WTC11 (cell line): ENCODE measurements around the gene PPP1CB.

Experiments used
- ATF1 ChIP-seq: sonication (generic); formaldehyde crosslinking; IDR thresholded peaks from 2 replicates; pipeline ENCODE4 v1.8.1; 2023; ENCODE audit warnings: mild to moderate bottlenecking, moderate library complexity, missing genetic modification reagents
- CTCF ChIP-seq: fragments of 200-600 bp; IDR thresholded peaks from 2 replicates; pipeline ENCODE4 v1.8.0; 2022; ENCODE audit warnings: antibody characterized with exemption
- ETV6 ChIP-seq: sonication (generic); formaldehyde crosslinking; IDR thresholded peaks from 2 replicates; pipeline ENCODE4 v1.8.1; 2022; ENCODE audit warnings: mild to moderate bottlenecking, missing genetic modification reagents
- KAT7 ChIP-seq: sonication (generic); formaldehyde crosslinking; IDR thresholded peaks from 2 replicates; pipeline ENCODE4 v1.8.1; 2023; ENCODE audit warnings: missing genetic modification reagents, mild to moderate bottlenecking, borderline replicate concordance
- MAX ChIP-seq: sonication (generic); formaldehyde crosslinking; IDR thresholded peaks from 2 replicates; pipeline ENCODE4 v1.8.0; 2022; ENCODE audit warnings: mild to moderate bottlenecking, missing genetic modification reagents
- NFYB ChIP-seq: sonication (generic); formaldehyde crosslinking; conservative IDR thresholded peaks from 2 replicates; pipeline ENCODE4 v1.8.0; 2022; ENCODE audit warnings: low read depth, missing genetic modification reagents
- NR1H2 ChIP-seq: sonication (generic); formaldehyde crosslinking; IDR thresholded peaks from 2 replicates; pipeline ENCODE4 v1.9.0; 2021; ENCODE audit warnings: mild to moderate bottlenecking, moderate library complexity, missing genetic modification reagents
- NR3C1 ChIP-seq: sonication (generic); formaldehyde crosslinking; conservative IDR thresholded peaks from 2 replicates; pipeline ENCODE4 v1.8.1; 2023; ENCODE audit warnings: low read depth, mild to moderate bottlenecking, missing genetic modification reagents
- SMAD4 ChIP-seq: sonication (generic); formaldehyde crosslinking; IDR thresholded peaks from 2 replicates; pipeline ENCODE4 v1.8.0; 2022; ENCODE audit warnings: mild to moderate bottlenecking, missing genetic modification reagents
- USF1 ChIP-seq: sonication (generic); formaldehyde crosslinking; IDR thresholded peaks from 2 replicates; pipeline ENCODE4 v1.8.0; 2022; ENCODE audit warnings: mild to moderate bottlenecking, missing genetic modification reagents
- ZBTB43 ChIP-seq: sonication (generic); formaldehyde crosslinking; IDR thresholded peaks from 2 replicates; pipeline ENCODE4 v1.8.1; 2023; ENCODE audit warnings: mild to moderate bottlenecking, missing genetic modification reagents
- ZNF121 ChIP-seq: sonication (generic); formaldehyde crosslinking; IDR thresholded peaks from 2 replicates; pipeline ENCODE4 v1.8.0; 2023; ENCODE audit warnings: missing genetic modification reagents
- ZNF532 ChIP-seq: fragments of 250-450 bp; sonication (Bioruptor Pico); IDR thresholded peaks from 2 replicates; pipeline ENCODE4 v1.9.0; 2021; ENCODE audit warnings: mild to moderate bottlenecking, borderline replicate concordance
- TF ChIP-seq, protein P1 (sequence below): fragments of 250-450 bp; sonication (Bioruptor Pico); conservative IDR thresholded peaks from 2 replicates; pipeline ENCODE4 v1.9.0; 2021; ENCODE audit warnings: mild to moderate bottlenecking

- TF ChIP-seq NFYB (CRISPR knock-in tag) (no peak), MAX (no peak), NR1H2 (CRISPR knock-in tag) (no peak), CTCF (peak; percentile 62), NR3C1 (CRISPR knock-in tag) (no peak), ZNF121 (CRISPR knock-in tag) (no peak), SMAD4 (CRISPR knock-in tag) (no peak), ATF1 (CRISPR knock-in tag) (no peak), ETV6 (CRISPR knock-in tag) (no peak), KAT7 (no peak), USF1 (no peak), ZNF532 (CRISPR knock-in tag) (no peak), ZBTB43 (CRISPR knock-in tag) (no peak)
- TF ChIP-seq, protein P1, sequence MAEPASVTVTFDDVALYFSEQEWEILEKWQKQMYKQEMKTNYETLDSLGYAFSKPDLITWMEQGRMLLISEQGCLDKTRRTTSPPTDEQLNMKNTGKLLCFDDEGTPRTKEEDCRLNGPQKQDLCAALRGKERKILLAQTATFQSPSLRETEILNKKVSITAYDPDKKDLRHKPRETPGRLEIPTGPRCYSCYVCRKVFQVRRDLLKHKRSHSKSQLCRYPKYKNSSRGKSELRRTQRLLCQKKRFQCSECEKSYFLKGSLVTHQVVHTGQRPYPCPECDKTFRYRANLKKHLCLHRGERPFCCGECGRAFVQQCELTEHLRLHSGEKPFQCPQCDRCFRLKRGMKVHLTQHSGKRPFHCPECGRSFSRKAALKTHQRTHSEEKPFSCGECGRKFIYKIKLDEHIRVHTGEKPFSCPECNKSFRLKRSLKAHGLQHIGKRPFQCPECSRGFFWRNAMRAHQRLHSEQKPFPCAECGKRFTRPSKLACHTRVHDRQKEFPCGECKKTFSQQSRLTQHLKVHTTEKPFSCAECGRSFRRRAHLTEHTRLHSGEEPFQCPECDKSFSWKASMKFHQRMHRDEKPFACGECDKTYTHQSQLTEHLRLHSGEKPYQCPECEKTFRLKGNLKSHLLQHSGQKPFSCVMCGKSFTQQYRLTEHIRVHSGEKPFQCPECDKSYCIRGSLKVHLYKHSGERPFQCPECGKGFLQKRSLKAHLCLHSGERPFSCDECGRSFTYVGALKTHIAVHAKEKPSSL (CRISPR knock-in tag) = no peak
Measured at GRCh38 chr2:28821295-28821958, 69.8 kb downstream of the PPP1CB start.
